A549 (cell line): ENCODE measurements around the gene CKAP5. TPM values are rescaled to one million over a fixed set of nuclear protein-coding genes. Genes with fewer than 3 reads are reported as not detected.

ENCODE experiments used
- ATAC-seq, 2 experiments: fragments of 200-7000 bp in 1 of 2; fragments of >200 bp in 1 of 2; cut with Nextera tagmentation in 1 of 2; cut with Tn5 transposase in 1 of 2; 3 replicates each; pipeline versions ENCODE4 v1.8.0 to v1.9.1; 2018 to 2020; ENCODE audit warnings: mild to moderate bottlenecking in 1 of 2, moderate library complexity in 1 of 2
- CTCF ChIA-PET: fragments of 300-600 bp; sonication (Branson Sonifier 250); formaldehyde crosslinking; extraction: SDS; loops from one replicate; lab custom pipeline; 2021; ENCODE audit warnings: antibody characterized with exemption, inconsistent platforms; lab: Yijun Ruan, JAX
- POLR2A ChIA-PET: fragments of 350-600 bp; formaldehyde crosslinking; extraction: SDS; loops from one replicate; lab custom pipeline; 2021; ENCODE audit warnings: antibody characterized with exemption, inconsistent platforms; lab: Yijun Ruan, JAX
- DNase-seq, 2 experiments: peaks; one replicate each; pipeline versions ENCODE4 v3.0.0 to v3.0.0-alpha.2; 2011 to 2016; ENCODE audit warnings: low read depth in 1 of 2, low spot score in 1 of 2
- FAIRE-seq: peaks from 2 replicates; lab custom pipeline; 2011; peaks lifted over from hg19 to GRCh38; lab: Jason Lieb, UNC
- H3K27ac ChIP-seq, 2 experiments: fragments of >200 bp; sonication (Bioruptor Twin); formaldehyde crosslinking; 3 replicates each; pipeline ENCODE4 v1.5.1; 2016 to 2017
- H3K4me1 ChIP-seq: fragments of >200 bp; sonication (Bioruptor Twin); formaldehyde crosslinking; 3 replicates; pipeline ENCODE4 v1.6.1; 2016
- H3K4me2 ChIP-seq: fragments of >200 bp; sonication (Bioruptor Twin); formaldehyde crosslinking; 3 replicates; pipeline ENCODE4 v1.6.1; 2016
- H3K4me3 ChIP-seq: fragments of >200 bp; sonication (Bioruptor Twin); formaldehyde crosslinking; 3 replicates; pipeline ENCODE4 v1.5.1; 2016
- H3K9me3 ChIP-seq: fragments of >200 bp; sonication (Bioruptor Twin); formaldehyde crosslinking; 3 replicates; pipeline ENCODE4 v1.6.1; 2016
- BHLHE40 ChIP-seq: IDR thresholded peaks from 2 replicates; pipeline ENCODE4 v1.6.1; 2012; ENCODE audit warnings: low read depth, low read length, inconsistent platforms
- CBX2 ChIP-seq: fragments of 200-600 bp; sonication (generic); IDR thresholded peaks from 2 replicates; pipeline ENCODE4 v1.6.1; 2016; ENCODE audit warnings: low read depth, mild to moderate bottlenecking, borderline replicate concordance
- CBX8 ChIP-seq: fragments of 200-600 bp; sonication (generic); IDR thresholded peaks from 2 replicates; pipeline ENCODE4 v1.6.1; 2016
- CHD2 ChIP-seq: fragments of 150-350 bp; IDR thresholded peaks from 2 replicates; pipeline ENCODE4 v1.6.1; 2014; ENCODE audit warnings: low read length; ENCODE audit not compliant: partially characterized antibody
- E2F6 ChIP-seq: IDR thresholded peaks from 2 replicates; pipeline ENCODE4 v1.6.1; 2012; ENCODE audit warnings: low read depth, borderline replicate concordance
- ELK1 ChIP-seq: fragments of 150-350 bp; IDR thresholded peaks from 2 replicates; pipeline ENCODE4 v1.6.1; 2014; ENCODE audit warnings: low read depth, mild to moderate bottlenecking, low read length
- EP300 ChIP-seq, 2 experiments: fragments of >200 bp; sonication (Bioruptor Twin); formaldehyde crosslinking; IDR thresholded peaks; 2 replicates in 1 of 2; 3 replicates in 1 of 2; pipeline ENCODE4 v1.6.1; 2016 to 2017
- FOSB ChIP-seq: fragments of 250-450 bp; sonication (Bioruptor Pico); IDR thresholded peaks from 2 replicates; pipeline ENCODE4 v1.5.0; 2020; ENCODE audit warnings: mild to moderate bottlenecking, moderate library complexity
- FOSL2 ChIP-seq, 2 experiments: fragments of 450-650 bp in 1 of 2; fragments of >200 bp in 1 of 2; sonication (Bioruptor Twin) in 1 of 2; formaldehyde crosslinking; IDR thresholded peaks; 2 replicates each; pipeline versions ENCODE4 v1.5.0 to v1.6.1; 2016 to 2020; ENCODE audit warnings: mild to moderate bottlenecking in 1 of 2, moderate library complexity in 1 of 2
- FOXS1 ChIP-seq: fragments of 250-450 bp; sonication (Bioruptor Pico); IDR thresholded peaks from 2 replicates; pipeline ENCODE4 v1.5.0; 2020; ENCODE audit warnings: mild to moderate bottlenecking, moderate library complexity
- GATA3 ChIP-seq: IDR thresholded peaks from 2 replicates; pipeline ENCODE4 v1.6.1; 2012; ENCODE audit warnings: borderline replicate concordance
- HEYL ChIP-seq: fragments of 250-450 bp; sonication (Bioruptor Pico); IDR thresholded peaks from 2 replicates; pipeline ENCODE4 v1.8.0; 2021; ENCODE audit warnings: mild to moderate bottlenecking, moderate library complexity
- HMGXB4 ChIP-seq: fragments of 250-450 bp; sonication (Bioruptor Pico); IDR thresholded peaks from 2 replicates; pipeline ENCODE4 v1.5.0; 2021; ENCODE audit warnings: mild to moderate bottlenecking, moderate library complexity, borderline replicate concordance
- HOXA7 ChIP-seq: fragments of 250-450 bp; sonication (Bioruptor Pico); IDR thresholded peaks from 2 replicates; pipeline ENCODE4 v1.5.0; 2020; ENCODE audit warnings: mild to moderate bottlenecking, moderate library complexity
- HOXB5 ChIP-seq: fragments of 250-450 bp; sonication (Bioruptor Pico); IDR thresholded peaks from 2 replicates; pipeline ENCODE4 v1.5.0; 2020; ENCODE audit warnings: mild to moderate bottlenecking, moderate library complexity
- JUN ChIP-seq, 2 experiments: fragments of >200 bp; sonication (Bioruptor Twin); formaldehyde crosslinking; IDR thresholded peaks; 2 replicates in 1 of 2; 3 replicates in 1 of 2; pipeline ENCODE4 v1.6.1; 2016 to 2017
- MAFK ChIP-seq: fragments of 450-650 bp; IDR thresholded peaks from 2 replicates; pipeline ENCODE4 v1.6.1; 2014; ENCODE audit not compliant: partially characterized antibody
- MAX ChIP-seq: IDR thresholded peaks from 2 replicates; pipeline ENCODE4 v1.6.1; 2012
- NR3C1 ChIP-seq: fragments of >200 bp; sonication (Bioruptor Twin); formaldehyde crosslinking; IDR thresholded peaks from 3 replicates; pipeline ENCODE4 v1.6.1; 2017
- PHF8 ChIP-seq: fragments of 200-600 bp; sonication (generic); IDR thresholded peaks from 2 replicates; pipeline ENCODE4 v1.6.1; 2016; ENCODE audit warnings: low read depth, mild to moderate bottlenecking, antibody characterized with exemption, moderate library complexity, borderline replicate concordance
- RAD21 ChIP-seq, 2 experiments: fragments of >200 bp in 1 of 2; sonication (Bioruptor Twin) in 1 of 2; formaldehyde crosslinking in 1 of 2; IDR thresholded peaks in 1 of 2; conservative IDR thresholded peaks in 1 of 2; 2 replicates in 1 of 2; 3 replicates in 1 of 2; pipeline ENCODE4 v1.6.1; 2012 to 2018; ENCODE audit warnings: inconsistent platforms in 1 of 2
- REST ChIP-seq: fragments of 200-600 bp; sonication (generic); IDR thresholded peaks from 2 replicates; pipeline ENCODE4 v1.6.1; 2016; ENCODE audit warnings: antibody characterized with exemption, mild to moderate bottlenecking, moderate library complexity
- RNF2 ChIP-seq: fragments of 200-600 bp; sonication (generic); IDR thresholded peaks from 2 replicates; pipeline ENCODE4 v1.6.1; 2016; ENCODE audit warnings: low read depth, mild to moderate bottlenecking, antibody characterized with exemption, moderate library complexity, borderline replicate concordance
- SMC3 ChIP-seq: fragments of >200 bp; sonication (Bioruptor Twin); formaldehyde crosslinking; IDR thresholded peaks from 3 replicates; pipeline ENCODE4 v1.6.1; 2018; ENCODE audit warnings: inconsistent platforms
- TFCP2L1 ChIP-seq: fragments of 250-450 bp; sonication (Bioruptor Pico); IDR thresholded peaks from 2 replicates; pipeline ENCODE4 v1.5.0; 2021; ENCODE audit warnings: mild to moderate bottlenecking
- ZFP36 ChIP-seq: fragments of 450-650 bp; IDR thresholded peaks from 2 replicates; pipeline ENCODE4 v1.6.1; 2014; ENCODE audit warnings: borderline replicate concordance; ENCODE audit not compliant: partially characterized antibody
- ZNF302 ChIP-seq: fragments of 250-450 bp; sonication (Bioruptor Pico); IDR thresholded peaks from 2 replicates; pipeline ENCODE4 v1.9.0; 2021; ENCODE audit warnings: inconsistent platforms, mild to moderate bottlenecking, moderate library complexity
- ZSCAN20 ChIP-seq: fragments of 250-450 bp; sonication (Bioruptor Pico); IDR thresholded peaks from 2 replicates; pipeline ENCODE4 v1.8.0; 2022; ENCODE audit warnings: mild to moderate bottlenecking, moderate library complexity
- polyA plus RNA-seq, 4 experiments: library from polyadenylated mRNA; depleted of rRNA in 3 of 4; stranded (reverse); fragments of >200 nt; fragmentation: RNase III in 1 of 4; extraction: RNeasy Plus Mini Kit Qiagen cat#74134 plus additional on column Dnase treatment in 1 of 4; gene quantifications; 2 replicates in 3 of 4; 3 replicates in 1 of 4; pipeline ENCODE4 v1.2.3, GENCODE V29; 2011 to 2017

CKAP5 gene
- polyA plus RNA-seq, 2 of the 4 experiments (the other 2 are of a cell fraction): 66.3 to 173 TPM

GRCh38 chr11:46837860-46838259 is 8.2 kb downstream of the CKAP5 start:
- no peak for TF ChIP-seq EP300 (IDR thresholded peaks at IDR 0.05)
- TF ChIP-seq FOSL2 (IDR thresholded peaks at IDR 0.05): no peak
- no peak for TF ChIP-seq FOSL2 (CRISPR knock-in tag; IDR thresholded peaks at IDR 0.05)
- no peak for TF ChIP-seq HEYL (CRISPR knock-in tag)
- TF ChIP-seq ZSCAN20: no peak
- TF ChIP-seq ELK1: no peak
- TF ChIP-seq GATA3: no peak
- TF ChIP-seq TFCP2L1 (CRISPR knock-in tag): no peak
- TF ChIP-seq FOSB (CRISPR knock-in tag): no peak
- TF ChIP-seq CBX8: no peak
- no peak for TF ChIP-seq ZNF302 (CRISPR knock-in tag)
- DNase-seq (no peak), FAIRE-seq (no peak), ATAC-seq (no peak)
- no peak overlapping the region for H3K4me3 ChIP-seq
- no peak overlapping the region for H3K27ac ChIP-seq
- peaks cover 9% of the 10 kb centered on the region; the same call in 1 of the 3 replicates for H3K4me1 ChIP-seq
- H3K4me2 ChIP-seq: no peak overlapping the region
- ChIA-PET CTCF (no interaction called here), POLR2A (no interaction called here)
- no peaks in the 10 kb centered on the region for H3K9me3 ChIP-seq

GRCh38 chr11:46836870-46837269 is 9.2 kb downstream of the CKAP5 start:
- CTCF ChIA-PET: no interaction called here
- H3K27ac ChIP-seq: no peak overlapping the region
- FAIRE-seq (no peak), ATAC-seq (no peak), DNase-seq (no peak)
- no peaks in the 10 kb centered on the region for H3K9me3 ChIP-seq
- TF ChIP-seq PHF8 (no peak), CBX2 (no peak), JUN (IDR thresholded peaks at IDR 0.05) (no peak), CHD2 (no peak), ELK1 (no peak), HMGXB4 (no peak), SMC3 (no peak), FOSB (CRISPR knock-in tag) (no peak), RAD21 (conservative IDR thresholded peaks at IDR 0.05 in 1 of 2, IDR thresholded peaks at IDR 0.05 in 1 of 2) (no peak), NR3C1 (no peak), MAX (no peak), REST (no peak), E2F6 (no peak), MAFK (no peak), RNF2 (no peak), BHLHE40 (no peak), FOXS1 (no peak), HOXA7 (no peak), HOXB5 (CRISPR knock-in tag) (no peak), ZFP36 (no peak)
- H3K4me2 ChIP-seq: no peak overlapping the region
- POLR2A ChIA-PET: no interaction called here
- peaks cover 9% of the 10 kb centered on the region; the same call in 1 of the 3 replicates for H3K4me1 ChIP-seq
- H3K4me3 ChIP-seq: no peak overlapping the region
